ENCODE measurements around the gene MAN2B1. TPM values are rescaled to one million over a fixed set of nuclear protein-coding genes. Genes with fewer than 3 reads are reported as not detected.

MAN2B1 gene
- total and polyA plus RNA-seq, 7 experiments from 2014 or later: 40.6 to 215 (median 122) TPM

- Histone ChIP-seq H3K36me3 (ENCODE audit: control insufficient read depth in 2 of 3, insufficient read depth in 3 of 3, low read length in 3 of 3) (peaks cover 0 to 40% (median 0%) of the 10 kb centered on the region in 3 experiments), H3K4me1 (ENCODE audit: control insufficient read depth in 2 of 2, insufficient read depth in 2 of 2, low read length in 2 of 2) (peaks cover 36 to 38% of the 10 kb centered on the region in 2 donors), H3K27me3 (ENCODE audit: control insufficient read depth in 2 of 2, insufficient read depth in 2 of 2, low read length in 2 of 2) (no peaks in the 10 kb centered on the region), H3K4me3 (ENCODE audit: low read length) (peak overlapping the region; percentile 84), H3K9me3 (ENCODE audit: control insufficient read depth in 2 of 3, low read length in 3 of 3) (no peaks in the 10 kb centered on the region), H3K27ac (ENCODE audit: low read depth, low read length) (peak overlapping the region; percentile 99)
- H3K36me3 Mint-ChIP-seq: peaks cover 0 to 17% (median 9%) of the 10 kb centered on the region in 5 donors
- peak overlapping the region; percentile 91 to 100 (median 98) for H3K4me3 Mint-ChIP-seq
- DNase-seq (peak; percentile 62 to 83 (median 78)), ATAC-seq (peak; percentile 62)
- H3K27ac Mint-ChIP-seq: peak overlapping the region; percentile 97 to 100 (median 100)
- POLR2A ChIA-PET: interaction anchor here (0.6 to 2.4 kb wide), 18 partner anchors 8 to 426 kb away, joined by 3 to 11 read pairs (median 4); partner anchors contain the start of genes DHPS, FBXW9, GET3 and TRIR
- CTCF ChIA-PET: interaction anchor here (0.6 to 2.5 kb wide), 8 partner anchors 8 to 123 kb away, joined by 3 to 7 read pairs (median 3); partner anchors contain the start of genes ZNF490 and ZNF791
- H3K4me1 Mint-ChIP-seq: peaks cover 31 to 65% (median 49%) of the 10 kb centered on the region in 7 donors
- no peaks in the 10 kb centered on the region for H3K27me3 Mint-ChIP-seq
- no peaks in the 10 kb centered on the region for H3K9me3 Mint-ChIP-seq
- intact Hi-C loops (cut with micrococcal nuclease): loop anchor here (1.0 to 10.0 kb wide), 9 partner anchors 12 to 875 kb away; partner anchors contain the start of genes DHPS (in 2 of the 2), ZNF563 (in 2 of the 2), GET3 (in 1 of the 2) and TNPO2 (in 1 of the 2)
Measured at GRCh38 chr19:12669270-12670158, 3.0 kb upstream of the MAN2B1 start.

GRCh38 chr19:12668932-12669269 lies 2.4 kb upstream of the MAN2B1 start:
- peaks cover 0 to 15% (median 5%) of the 10 kb centered on the region in 5 donors for H3K36me3 Mint-ChIP-seq
- H3K27me3 ChIP-seq (ENCODE audit: control insufficient read depth in 2 of 2, insufficient read depth in 2 of 2, low read length in 2 of 2): no peaks in the 10 kb centered on the region
- H3K27ac ChIP-seq (ENCODE audit: low read depth, low read length): peak overlapping the region; percentile 99
- peak; percentile 63 for ATAC-seq
- peak overlapping the region; percentile 97 to 100 (median 100) for H3K27ac Mint-ChIP-seq
- no peaks in the 10 kb centered on the region for H3K9me3 Mint-ChIP-seq
- H3K4me3 Mint-ChIP-seq: peak overlapping the region; percentile 91 to 100 (median 98)
- intact Hi-C loops (cut with micrococcal nuclease): loop anchor here (1.0 to 10.0 kb wide), 9 partner anchors 12 to 874 kb away; partner anchors contain the start of genes DHPS (in 2 of the 2), ZNF563 (in 2 of the 2), GET3 (in 1 of the 2) and TNPO2 (in 1 of the 2)
- peaks cover 31 to 71% (median 50%) of the 10 kb centered on the region in 7 donors for H3K4me1 Mint-ChIP-seq
- peaks cover 0 to 40% (median 0%) of the 10 kb centered on the region in 3 experiments for H3K36me3 ChIP-seq (ENCODE audit: control insufficient read depth in 2 of 3, insufficient read depth in 3 of 3, low read length in 3 of 3)
- DNase-seq: peak in 8 of 9 donors; percentile 54 to 90 (median 61)
- H3K27me3 Mint-ChIP-seq: no peaks in the 10 kb centered on the region
- H3K4me1 ChIP-seq (ENCODE audit: control insufficient read depth in 2 of 2, insufficient read depth in 2 of 2, low read length in 2 of 2): peaks cover 38% of the 10 kb centered on the region in 2 donors
- H3K9me3 ChIP-seq (ENCODE audit: control insufficient read depth in 2 of 3, low read length in 3 of 3): no peaks in the 10 kb centered on the region
- POLR2A ChIA-PET: interaction anchor here (0.6 to 2.4 kb wide), 12 partner anchors 9 to 117 kb away, joined by 3 to 11 read pairs (median 6); partner anchors contain the start of genes DHPS, FBXW9, GET3 and TRIR
- peak overlapping the region; percentile 84 for H3K4me3 ChIP-seq (ENCODE audit: low read length)
- CTCF ChIA-PET: interaction anchor here (0.6 to 2.5 kb wide), 8 partner anchors 9 to 123 kb away, joined by 3 to 7 read pairs (median 3); partner anchors contain the start of genes ZNF490 and ZNF791

- Histone ChIP-seq H3K4me1 (ENCODE audit: control insufficient read depth in 2 of 2, insufficient read depth in 2 of 2, low read length in 2 of 2) (peaks cover 38% of the 10 kb centered on the region in 2 donors), H3K36me3 (ENCODE audit: control insufficient read depth in 2 of 3, insufficient read depth in 3 of 3, low read length in 3 of 3) (peaks cover 0 to 40% (median 2%) of the 10 kb centered on the region in 3 experiments), H3K27ac (ENCODE audit: low read depth, low read length) (peak overlapping the region; percentile 99), H3K9me3 (ENCODE audit: control insufficient read depth in 2 of 3, low read length in 3 of 3) (no peaks in the 10 kb centered on the region), H3K27me3 (ENCODE audit: control insufficient read depth in 2 of 2, insufficient read depth in 2 of 2, low read length in 2 of 2) (no peaks in the 10 kb centered on the region), H3K4me3 (ENCODE audit: low read length) (peak overlapping the region; percentile 84)
- peaks cover 31 to 75% (median 50%) of the 10 kb centered on the region in 7 donors for H3K4me1 Mint-ChIP-seq
- no peak for DNase-seq
- CTCF ChIA-PET: interaction anchor here (0.9 to 2.5 kb wide), 3 partner anchors 28 to 124 kb away, joined by 3 to 7 read pairs (median 5); no protein-coding TSS in a partner anchor
- ATAC-seq: no peak
- H3K36me3 Mint-ChIP-seq: peaks cover 0 to 19% (median 7%) of the 10 kb centered on the region in 5 donors
- intact Hi-C loops (cut with micrococcal nuclease): loop anchor here (5.0 to 10.0 kb wide), 5 partner anchors 54 to 874 kb away; partner anchors contain the start of genes ZNF563 (in 2 of the 2), TNPO2 (in 1 of the 2), ZNF44 (in 1 of the 2) and ZNF491 (in 1 of the 2)
- H3K9me3 Mint-ChIP-seq: no peaks in the 10 kb centered on the region
- no peaks in the 10 kb centered on the region for H3K27me3 Mint-ChIP-seq
- H3K27ac Mint-ChIP-seq: peak overlapping the region; percentile 97 to 100 (median 100)
- H3K4me3 Mint-ChIP-seq: peak overlapping the region; percentile 91 to 100 (median 98)
- POLR2A ChIA-PET: interaction anchor here (0.6 to 2.4 kb wide), 9 partner anchors 10 to 116 kb away, joined by 3 to 11 read pairs (median 6); partner anchors contain the start of genes DHPS, FBXW9, GET3 and TRIR
Measured at GRCh38 chr19:12668346-12668745, 1.8 kb upstream of the MAN2B1 start.

GRCh38 chr19:12667731-12668302 lies 1.3 kb upstream of the MAN2B1 start:
- Mint-ChIP-seq H3K27ac (peak overlapping the region in 8 of 9 donors; percentile 46 to 100 (median 98)), H3K9me3 (no peaks in the 10 kb centered on the region), H3K36me3 (peaks cover 0 to 22% (median 8%) of the 10 kb centered on the region in 5 donors), H3K4me1 (peaks cover 31 to 75% (median 50%) of the 10 kb centered on the region in 7 donors), H3K4me3 (peak overlapping the region; percentile 91 to 100 (median 98)), H3K27me3 (no peaks in the 10 kb centered on the region)
- no peak for DNase-seq
- Histone ChIP-seq H3K27me3 (ENCODE audit: control insufficient read depth in 2 of 2, insufficient read depth in 2 of 2, low read length in 2 of 2) (no peaks in the 10 kb centered on the region), H3K4me3 (ENCODE audit: low read length) (no peak overlapping the region), H3K9me3 (ENCODE audit: control insufficient read depth in 2 of 3, low read length in 3 of 3) (no peaks in the 10 kb centered on the region), H3K4me1 (ENCODE audit: control insufficient read depth in 2 of 2, insufficient read depth in 2 of 2, low read length in 2 of 2) (peaks cover 38% of the 10 kb centered on the region in 2 donors), H3K27ac (ENCODE audit: low read depth, low read length) (peak overlapping the region; percentile 99), H3K36me3 (ENCODE audit: control insufficient read depth in 2 of 3, insufficient read depth in 3 of 3, low read length in 3 of 3) (peaks cover 0 to 39% (median 4%) of the 10 kb centered on the region in 3 experiments)
- no peak for ATAC-seq
- ChIA-PET POLR2A (interaction anchor here (0.6 to 2.4 kb wide), 6 partner anchors 10 to 116 kb away, joined by 3 to 11 read pairs (median 6); partner anchors contain the start of genes DHPS and TRIR), CTCF (interaction anchor here (2.5 kb wide), 1 partner anchor 104 kb away, joined by 7 read pairs; no protein-coding TSS in a partner anchor)
- intact Hi-C loops (cut with micrococcal nuclease): loop anchor here (2.0 to 10.0 kb wide), 6 partner anchors 54 to 873 kb away; partner anchors contain the start of genes ZNF563 (in 2 of the 2), TNPO2 (in 1 of the 2), ZNF44 (in 1 of the 2) and ZNF490 (in 1 of the 2)

GRCh38 chr19:12665671-12666264 lies 774 bp downstream of the MAN2B1 start:
- DNase-seq: peak in 2 of 9 donors; percentile 24 to 25
- H3K36me3 ChIP-seq (ENCODE audit: control insufficient read depth in 2 of 3, insufficient read depth in 3 of 3, low read length in 3 of 3): peaks cover 6 to 46% (median 9%) of the 10 kb centered on the region in 3 experiments
- H3K27me3 ChIP-seq (ENCODE audit: control insufficient read depth in 2 of 2, insufficient read depth in 2 of 2, low read length in 2 of 2): no peaks in the 10 kb centered on the region
- ChIA-PET CTCF (no interaction called here), POLR2A (interaction anchor here (0.6 to 2.0 kb wide), 9 partner anchors 10 to 111 kb away, joined by 3 to 13 read pairs (median 4); partner anchors contain the start of genes DHPS, TRIR, ZNF490 and ZNF791)
- intact Hi-C loops (cut with micrococcal nuclease): loop anchor here (1.0 to 10.0 kb wide), 10 partner anchors 25 to 871 kb away; partner anchors contain the start of genes ZNF490 (in 2 of the 2), ZNF563 (in 2 of the 2), ZNF791 (in 2 of the 2) and TNPO2 (in 1 of the 2)
- peaks cover 37 to 38% of the 10 kb centered on the region in 2 donors for H3K4me1 ChIP-seq (ENCODE audit: control insufficient read depth in 2 of 2, insufficient read depth in 2 of 2, low read length in 2 of 2)
- H3K4me3 ChIP-seq (ENCODE audit: low read length): peak overlapping the region; percentile 92
- ATAC-seq: no peak
- no peaks in the 10 kb centered on the region for H3K9me3 ChIP-seq (ENCODE audit: control insufficient read depth in 2 of 3, low read length in 3 of 3)
- peak overlapping the region; percentile 96 for H3K27ac ChIP-seq (ENCODE audit: low read depth, low read length)
- Mint-ChIP-seq H3K27me3 (no peaks in the 10 kb centered on the region), H3K4me3 (peak overlapping the region; percentile 88 to 100 (median 94)), H3K9me3 (no peaks in the 10 kb centered on the region), H3K36me3 (peaks cover 0 to 22% (median 4%) of the 10 kb centered on the region in 5 donors), H3K4me1 (peaks cover 22 to 68% (median 45%) of the 10 kb centered on the region in 7 donors), H3K27ac (peak overlapping the region; percentile 77 to 100 (median 90))
